ENCODE measurements around the gene ARPP19.
A peak's percentile ranks its signal among the peaks of the same experiment; 100 is the strongest.
"Not testable (repeated sequence)": the region's sequence is repeated elsewhere in the genome, so short reads cannot be mapped to it uniquely, and the experiment has no call there.

ARPP19 gene
- total RNA-seq = 128 to 379 (median 274) reads per million in 17 experiments

GRCh38 chr15:52568601-52569585 is at the start of gene ARPP19:
TSS of gene ARPP19 (minus strand) at chr15:52569030. CDS start at chr15:52568892, 138 bp downstream.
- peak; percentile 81 to 92 (median 88) for DNase-seq

- DNase-seq = no peak
Measured at GRCh38 chr15:52617026-52617425, 48.2 kb upstream of the ARPP19 start.

DNA sequence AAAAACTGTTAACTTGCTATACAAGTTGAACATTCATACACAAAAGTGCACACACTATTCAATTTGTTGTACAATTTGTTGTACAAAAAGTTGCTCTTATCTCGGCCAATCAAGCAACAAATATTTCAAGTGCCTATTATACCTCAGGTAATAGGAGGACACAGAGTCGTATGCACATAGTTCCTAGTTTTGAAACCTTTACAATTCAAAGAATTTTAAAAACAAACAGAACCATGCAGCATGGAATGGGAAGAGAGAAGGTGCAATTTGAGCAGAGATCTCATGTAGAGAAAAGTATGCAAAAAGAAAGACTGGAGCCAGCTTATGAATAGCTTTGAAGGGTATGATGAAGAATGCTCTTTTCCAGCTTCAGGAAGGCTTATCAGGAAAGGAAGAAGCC is 46.5 kb upstream of the ARPP19 start:
- no peak for DNase-seq

- DNase-seq = no peak
Measured at GRCh38 chr15:52609593-52609992, 40.8 kb upstream of the ARPP19 start.

- no peak for DNase-seq
Measured at GRCh38 chr15:52584414-52584813, 15.6 kb upstream of the ARPP19 start.

GRCh38 chr15:52579852-52580251 is 11.0 kb upstream of the ARPP19 start:
- DNase-seq = no peak

GRCh38 chr15:52576692-52577091 is 7.9 kb upstream of the ARPP19 start:
- no peak for DNase-seq

- not testable (repeated sequence) for DNase-seq
Measured at GRCh38 chr15:52575573-52575972, 6.7 kb upstream of the ARPP19 start.

GRCh38 chr15:52575072-52575471 is 6.2 kb upstream of the ARPP19 start:
- DNase-seq = no peak

DNA sequence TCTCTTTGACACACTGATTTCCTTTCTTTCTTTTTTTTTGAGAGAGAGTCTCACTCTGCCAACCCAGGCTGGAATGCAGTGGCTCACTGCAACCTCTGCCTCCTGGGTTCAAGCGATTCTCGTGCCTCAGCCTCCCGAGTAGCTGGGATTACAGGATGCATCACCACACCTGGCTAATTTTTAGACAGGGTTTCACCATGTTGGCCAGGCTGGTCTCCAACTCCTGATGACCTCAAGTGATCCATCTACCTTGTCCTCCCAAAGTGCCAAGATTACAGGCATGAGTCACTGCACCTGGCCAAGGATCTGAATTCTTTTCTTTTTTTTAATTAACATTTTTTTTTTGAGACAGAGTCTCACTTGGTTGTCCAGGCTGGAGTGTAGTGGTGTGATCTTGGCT is 5.8 kb upstream of the ARPP19 start:
- not testable (repeated sequence) for DNase-seq

- DNase-seq = peak in 3 of 4 experiments; percentile 6 to 28 (median 17)
Measured at GRCh38 chr15:52567871-52568600, 794 bp downstream of the ARPP19 start.

DNA sequence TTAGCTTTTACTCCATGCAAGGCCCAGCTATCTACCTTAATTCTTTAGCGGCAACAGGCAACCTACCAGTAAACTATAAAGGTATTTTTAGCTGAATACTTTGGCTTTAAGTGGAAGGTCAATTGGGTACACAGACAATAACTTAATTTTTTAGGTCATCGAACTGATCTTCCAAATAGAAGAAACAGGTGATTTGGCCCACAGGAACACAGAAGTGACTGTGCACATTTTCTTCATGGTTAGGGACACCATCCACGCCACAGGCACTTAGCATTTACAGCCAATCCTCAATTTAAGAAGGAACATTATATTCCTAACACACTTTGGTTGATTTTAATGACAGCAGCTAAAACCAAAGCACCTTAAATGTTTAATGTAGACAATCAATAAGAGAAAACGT is 1.9 kb downstream of the ARPP19 start:
- DNase-seq = peak in 2 of 4 experiments; percentile 7 to 13

GRCh38 chr15:52565417-52566358 is 3.1 kb downstream of the ARPP19 start:
- DNase-seq = peak; percentile 47 to 80 (median 64)

GRCh38 chr15:52563501-52564060 is 5.2 kb downstream of the ARPP19 start:
- DNase-seq = no peak

GRCh38 chr15:52559575-52559974 is 9.3 kb downstream of the ARPP19 start:
- DNase-seq = peak in 3 of 4 experiments; percentile 36 to 51 (median 43)

DNA sequence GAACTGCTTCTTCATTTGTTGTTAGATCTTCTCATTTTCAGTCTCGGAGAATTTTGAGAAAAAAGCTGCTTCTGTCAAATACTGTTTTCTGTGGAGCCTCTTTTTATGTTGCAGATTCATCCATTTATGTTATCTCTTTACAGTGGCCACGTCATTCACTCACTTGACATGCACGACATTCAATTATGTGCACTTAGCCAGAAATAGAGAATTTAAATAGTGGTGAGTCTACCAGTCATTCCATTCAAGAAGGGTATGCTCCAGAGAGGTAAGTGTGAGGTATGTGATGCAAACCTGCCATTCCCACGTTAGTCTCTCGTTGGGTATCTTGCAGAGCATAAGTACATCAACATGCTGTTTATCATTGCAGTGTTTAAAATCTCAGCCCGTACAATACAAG is 9.8 kb downstream of the ARPP19 start:
- DNase-seq = no peak

- DNase-seq = peak; percentile 51 to 82 (median 74)
Measured at GRCh38 chr15:52558196-52558595, 10.6 kb downstream of the ARPP19 start.

GRCh38 chr15:52557274-52557641 is 11.6 kb downstream of the ARPP19 start:
- peak in 2 of 4 experiments; percentile 12 to 58 for DNase-seq

DNA sequence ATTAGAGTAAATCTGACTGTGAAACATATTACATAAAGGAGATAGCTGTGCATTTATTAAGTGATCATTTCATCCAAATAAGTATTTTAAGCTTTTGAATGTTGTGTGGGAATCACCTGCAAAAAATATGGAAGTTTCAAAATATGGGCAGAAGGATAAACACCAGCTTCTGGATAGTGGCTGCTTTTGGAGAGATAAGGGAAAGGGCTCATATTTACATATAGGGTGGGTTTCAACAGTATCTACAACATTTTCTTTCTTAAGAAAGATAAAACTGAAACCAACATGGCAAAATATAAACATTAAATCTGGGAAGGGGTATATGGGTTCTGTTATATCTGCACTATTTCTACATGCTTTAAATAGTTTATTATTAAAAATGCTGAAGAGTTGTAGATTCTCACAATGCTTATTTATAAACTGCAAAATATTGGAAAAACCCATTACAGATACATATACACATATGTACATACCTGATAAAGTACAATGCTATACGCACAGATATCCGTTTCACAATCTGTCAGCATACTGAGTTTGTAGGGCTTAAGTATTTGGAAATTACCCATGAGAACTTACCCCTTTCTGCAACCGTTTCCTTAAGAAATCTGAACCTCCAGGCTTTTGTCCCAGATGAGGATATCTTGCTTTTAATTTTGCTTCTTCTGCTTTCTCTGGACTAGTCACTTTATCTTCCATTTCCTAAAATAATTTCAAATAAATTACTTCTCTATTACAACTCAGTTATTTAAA is 12.1 kb downstream of the ARPP19 start:
- DNase-seq = peak; percentile 33 to 81 (median 66)

DNA sequence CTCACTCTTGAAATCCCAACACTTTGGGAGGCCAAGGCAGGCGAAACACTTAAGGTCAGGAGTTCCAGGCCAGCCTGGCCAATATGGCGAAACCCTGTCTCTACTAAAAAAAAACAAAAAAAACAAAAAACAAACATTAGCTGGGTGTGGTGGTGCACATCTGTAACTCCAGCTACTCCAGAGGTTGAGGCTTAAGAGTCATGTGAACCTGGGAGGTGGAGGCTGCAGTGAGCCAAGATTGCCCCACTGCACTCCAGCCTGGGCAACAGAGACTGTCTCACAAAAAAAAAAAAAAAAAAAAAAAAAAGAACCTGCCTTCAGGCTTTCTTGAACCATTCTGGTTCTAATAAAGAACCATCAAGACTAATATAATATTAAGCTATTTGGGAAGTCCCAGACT is 16.5 kb downstream of the ARPP19 start:
- DNase-seq = peak; percentile 26 to 56 (median 52)

DNA sequence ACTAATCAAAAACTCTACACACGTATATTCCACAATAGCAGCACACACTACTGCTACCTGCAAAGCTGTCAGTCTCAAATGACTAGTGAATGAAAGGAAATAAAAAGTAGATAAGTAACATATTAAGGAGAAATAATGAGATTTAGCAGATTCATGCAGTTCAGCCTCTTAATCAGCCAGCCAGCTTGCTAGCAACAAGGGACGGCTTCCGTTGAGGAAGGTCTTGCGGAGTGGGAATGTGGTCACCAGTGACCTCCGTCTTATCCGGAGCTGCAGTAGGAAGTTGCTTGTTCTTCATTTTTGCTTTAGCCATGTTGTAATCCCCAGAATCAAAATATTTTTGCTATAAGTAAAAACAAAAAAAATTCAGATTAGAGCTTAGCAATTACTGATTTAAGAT is 17.1 kb downstream of the ARPP19 start:
- DNase-seq = peak; percentile 80 to 93 (median 90)
